ENCODE results near the gene RGL4. TPM values are rescaled to one million over a fixed set of nuclear protein-coding genes. Genes with fewer than 3 reads are reported as not detected.

The RGL4 gene
- total and polyA plus RNA-seq, 2 experiments from 2014 or later, result 0.16 TPM; not detected in 1

GRCh38 chr22:23713696-23714595, 23.1 kb downstream of the RGL4 start:
- Histone ChIP-seq H3K4me1 (ENCODE audit: insufficient read depth) (peaks cover 7% of the 10 kb centered on the region; the same call in 1 of the 2 replicates), H4K20me1 (replicated peaks; ENCODE audit: insufficient read depth) (peaks cover 13% of the 10 kb centered on the region), H3F3A (replicated peaks; ENCODE audit: low read depth) (0 out of 2 replicates have a peak, but pooled peaks cover 3% of the 10 kb centered on the region), H3K27me3 (ENCODE audit: insufficient read depth) (no peaks in the 10 kb centered on the region), H2AFZ (no peak overlapping the region), H3K4me2 (no peak overlapping the region), H3K4me3 (no peak overlapping the region), H3K36me3 (ENCODE audit: insufficient read depth) (peaks cover 22% of the 10 kb centered on the region), H3K27ac (ENCODE audit: low read depth) (no peak overlapping the region), H3K79me2 (replicated peaks; ENCODE audit: insufficient read depth) (peaks cover 10% of the 10 kb centered on the region), H3K9me2 (ENCODE audit: insufficient read depth) (no peaks in the 10 kb centered on the region)
- DNase-seq (ENCODE audit: low spot score) (no peak), ATAC-seq (no peak)
- Mint-ChIP-seq H3K4me1 (peaks cover 4% of the 10 kb centered on the region; the same call in 2 of the 3 replicates), H3K27me3 (ENCODE audit: insufficient read depth, low read depth, poor library complexity) (no peaks in the 10 kb centered on the region), H3K9me3 (no peaks in the 10 kb centered on the region), H3K36me3 (ENCODE audit: low read depth) (peaks cover 40% of the 10 kb centered on the region), H3K4me3 (no peak overlapping the region), H3K27ac (no peak overlapping the region)
- TF ChIP-seq EZH2phosphoT487 (IDR thresholded peaks at IDR 0.05; ENCODE audit: unreplicated experiment) (no peak), ZNF331 (CRISPR knock-in tag; IDR thresholded peaks at IDR 0.05; ENCODE audit: low read depth) (no peak), STAT1 (IDR thresholded peaks at IDR 0.05; ENCODE audit: unreplicated experiment) (no peak), NANOG (IDR thresholded peaks at IDR 0.05; ENCODE audit: borderline replicate concordance) (no peak)
- TF ChIP-seq, protein P1, sequence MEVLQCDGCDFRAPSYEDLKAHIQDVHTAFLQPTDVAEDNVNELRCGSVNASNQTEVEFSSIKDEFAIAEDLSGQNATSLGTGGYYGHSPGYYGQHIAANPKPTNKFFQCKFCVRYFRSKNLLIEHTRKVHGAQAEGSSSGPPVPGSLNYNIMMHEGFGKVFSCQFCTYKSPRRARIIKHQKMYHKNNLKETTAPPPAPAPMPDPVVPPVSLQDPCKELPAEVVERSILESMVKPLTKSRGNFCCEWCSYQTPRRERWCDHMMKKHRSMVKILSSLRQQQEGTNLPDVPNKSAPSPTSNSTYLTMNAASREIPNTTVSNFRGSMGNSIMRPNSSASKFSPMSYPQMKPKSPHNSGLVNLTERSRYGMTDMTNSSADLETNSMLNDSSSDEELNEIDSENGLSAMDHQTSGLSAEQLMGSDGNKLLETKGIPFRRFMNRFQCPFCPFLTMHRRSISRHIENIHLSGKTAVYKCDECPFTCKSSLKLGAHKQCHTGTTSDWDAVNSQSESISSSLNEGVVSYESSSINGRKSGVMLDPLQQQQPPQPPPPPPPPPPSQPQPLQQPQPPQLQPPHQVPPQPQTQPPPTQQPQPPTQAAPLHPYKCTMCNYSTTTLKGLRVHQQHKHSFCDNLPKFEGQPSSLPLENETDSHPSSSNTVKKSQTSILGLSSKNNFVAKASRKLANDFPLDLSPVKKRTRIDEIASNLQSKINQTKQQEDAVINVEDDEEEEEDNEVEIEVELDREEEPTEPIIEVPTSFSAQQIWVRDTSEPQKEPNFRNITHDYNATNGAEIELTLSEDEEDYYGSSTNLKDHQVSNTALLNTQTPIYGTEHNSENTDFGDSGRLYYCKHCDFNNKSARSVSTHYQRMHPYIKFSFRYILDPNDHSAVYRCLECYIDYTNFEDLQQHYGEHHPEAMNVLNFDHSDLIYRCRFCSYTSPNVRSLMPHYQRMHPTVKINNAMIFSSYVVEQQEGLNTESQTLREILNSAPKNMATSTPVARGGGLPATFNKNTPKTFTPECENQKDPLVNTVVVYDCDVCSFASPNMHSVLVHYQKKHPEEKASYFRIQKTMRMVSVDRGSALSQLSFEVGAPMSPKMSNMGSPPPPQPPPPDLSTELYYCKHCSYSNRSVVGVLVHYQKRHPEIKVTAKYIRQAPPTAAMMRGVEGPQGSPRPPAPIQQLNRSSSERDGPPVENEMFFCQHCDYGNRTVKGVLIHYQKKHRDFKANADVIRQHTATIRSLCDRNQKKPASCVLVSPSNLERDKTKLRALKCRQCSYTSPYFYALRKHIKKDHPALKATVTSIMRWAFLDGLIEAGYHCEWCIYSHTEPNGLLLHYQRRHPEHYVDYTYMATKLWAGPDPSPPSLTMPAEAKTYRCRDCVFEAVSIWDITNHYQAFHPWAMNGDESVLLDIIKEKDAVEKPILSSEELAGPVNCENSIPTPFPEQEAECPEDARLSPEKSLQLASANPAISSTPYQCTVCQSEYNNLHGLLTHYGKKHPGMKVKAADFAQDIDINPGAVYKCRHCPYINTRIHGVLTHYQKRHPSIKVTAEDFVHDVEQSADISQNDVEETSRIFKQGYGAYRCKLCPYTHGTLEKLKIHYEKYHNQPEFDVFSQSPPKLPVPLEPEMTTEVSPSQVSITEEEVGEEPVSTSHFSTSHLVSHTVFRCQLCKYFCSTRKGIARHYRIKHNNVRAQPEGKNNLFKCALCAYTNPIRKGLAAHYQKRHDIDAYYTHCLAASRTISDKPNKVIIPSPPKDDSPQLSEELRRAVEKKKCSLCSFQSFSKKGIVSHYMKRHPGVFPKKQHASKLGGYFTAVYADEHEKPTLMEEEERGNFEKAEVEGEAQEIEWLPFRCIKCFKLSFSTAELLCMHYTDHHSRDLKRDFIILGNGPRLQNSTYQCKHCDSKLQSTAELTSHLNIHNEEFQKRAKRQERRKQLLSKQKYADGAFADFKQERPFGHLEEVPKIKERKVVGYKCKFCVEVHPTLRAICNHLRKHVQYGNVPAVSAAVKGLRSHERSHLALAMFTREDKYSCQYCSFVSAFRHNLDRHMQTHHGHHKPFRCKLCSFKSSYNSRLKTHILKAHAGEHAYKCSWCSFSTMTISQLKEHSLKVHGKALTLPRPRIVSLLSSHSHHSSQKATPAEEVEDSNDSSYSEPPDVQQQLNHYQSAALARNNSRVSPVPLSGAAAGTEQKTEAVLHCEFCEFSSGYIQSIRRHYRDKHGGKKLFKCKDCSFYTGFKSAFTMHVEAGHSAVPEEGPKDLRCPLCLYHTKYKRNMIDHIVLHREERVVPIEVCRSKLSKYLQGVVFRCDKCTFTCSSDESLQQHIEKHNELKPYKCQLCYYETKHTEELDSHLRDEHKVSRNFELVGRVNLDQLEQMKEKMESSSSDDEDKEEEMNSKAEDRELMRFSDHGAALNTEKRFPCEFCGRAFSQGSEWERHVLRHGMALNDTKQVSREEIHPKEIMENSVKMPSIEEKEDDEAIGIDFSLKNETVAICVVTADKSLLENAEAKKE (CRISPR knock-in tag; IDR thresholded peaks at IDR 0.05), result no peak

Measured in GM23338 (cell line).